ENCODE results near the gene NAV2.

NAV2 gene

GRCh38 chr11:19753451-19754106 is 40.9 kb downstream of the NAV2 start:
- DNase-seq: peak; percentile 39

GRCh38 chr11:19756675-19757475 is 44.2 kb downstream of the NAV2 start:
- DNase-seq: no peak

- DNase-seq: no peak
Observed at GRCh38 chr11:19759389-19759788, 46.8 kb downstream of the NAV2 start.

- no peak for DNase-seq
Observed at GRCh38 chr11:19762266-19762665, 49.6 kb downstream of the NAV2 start.

- no peak for DNase-seq
Observed at GRCh38 chr11:19763330-19763729, 50.7 kb downstream of the NAV2 start.

- peak; percentile 13 for DNase-seq
Observed at GRCh38 chr11:19766206-19766605, 53.6 kb downstream of the NAV2 start.

GRCh38 chr11:19766810-19767209 is 54.2 kb downstream of the NAV2 start:
- DNase-seq: peak; percentile 66

GRCh38 chr11:19767627-19768151 is 55.1 kb downstream of the NAV2 start:
- no peak for DNase-seq

- no peak for DNase-seq
Observed at GRCh38 chr11:19768197-19768596, 55.6 kb downstream of the NAV2 start.

- DNase-seq: no peak
Observed at GRCh38 chr11:19768815-19769214, 56.2 kb downstream of the NAV2 start.

- DNase-seq: peak; percentile 35
Observed at GRCh38 chr11:19769820-19770219, 57.2 kb downstream of the NAV2 start.

GRCh38 chr11:19770277-19770676 is 57.6 kb downstream of the NAV2 start:
- DNase-seq: no peak

GRCh38 chr11:19771463-19771862 is 58.8 kb downstream of the NAV2 start:
- no peak for DNase-seq

GRCh38 chr11:19772480-19772879 is 59.8 kb downstream of the NAV2 start:
- DNase-seq: no peak

- DNase-seq: no peak
Observed at GRCh38 chr11:19774329-19774728, 61.7 kb downstream of the NAV2 start.

GRCh38 chr11:19774817-19775580 is 62.4 kb downstream of the NAV2 start:
- DNase-seq: no peak

- no peak for DNase-seq
Observed at GRCh38 chr11:19775622-19776021, 63.0 kb downstream of the NAV2 start.

GRCh38 chr11:19777039-19777376 is 64.4 kb downstream of the NAV2 start:
- no peak for DNase-seq

GRCh38 chr11:19777377-19778102 is 64.9 kb downstream of the NAV2 start:
- DNase-seq: peak; percentile 87

- DNase-seq: peak; percentile 13
Observed at GRCh38 chr11:19779740-19780139, 67.1 kb downstream of the NAV2 start.

- no peak for DNase-seq
Observed at GRCh38 chr11:19781351-19781750, 68.7 kb downstream of the NAV2 start.

- no peak for DNase-seq
Observed at GRCh38 chr11:19785265-19785664, 72.6 kb downstream of the NAV2 start.

GRCh38 chr11:19786644-19787043 is 74.0 kb downstream of the NAV2 start:
- no peak for DNase-seq

Data from NCI-H226 (cell line).